Mesodermal cell (in vitro differentiated cells): ENCODE results near the gene MAML3.

ENCODE experiments used
- H3K27ac ChIP-seq: 2 replicates; pipeline ENCODE4 v1.7.0; 2013; ENCODE audit warnings: mild to moderate bottlenecking, low read depth, low read length, moderate library complexity; ENCODE audit not compliant: severe bottlenecking
- H3K36me3 ChIP-seq: 2 replicates; pipeline ENCODE4 v1.7.1; 2013; ENCODE audit warnings: mild to moderate bottlenecking, low read length, moderate library complexity; ENCODE audit not compliant: control insufficient read depth, insufficient read depth
- H3K4me1 ChIP-seq: one replicate; pipeline ENCODE4 v1.7.1; 2013; ENCODE audit warnings: mild to moderate bottlenecking, low read length; ENCODE audit not compliant: insufficient read depth, control insufficient read depth, poor library complexity, severe bottlenecking
- H3K4me3 ChIP-seq: 2 replicates; pipeline ENCODE4 v1.7.0; 2013; ENCODE audit warnings: low read length, control low read depth, mild to moderate bottlenecking; ENCODE audit not compliant: insufficient read depth, poor library complexity, severe bottlenecking; ENCODE audit errors: extremely low read depth
- H3K9me3 ChIP-seq: 2 replicates; pipeline ENCODE4 v1.7.1; 2013; ENCODE audit warnings: mild to moderate bottlenecking, low read length, moderate library complexity; ENCODE audit not compliant: control insufficient read depth
- WGBS, 2 experiments: methylation state at CpG; one replicate each; pipeline ENCODE4 v1.1.5; 2013; ENCODE audit warnings: missing lambda C conversion rate in 2 of 2; ENCODE audit not compliant: insufficient coverage in 2 of 2; 5-methylcytosine and 5-hydroxymethylcytosine counted together

MAML3 gene

DNA sequence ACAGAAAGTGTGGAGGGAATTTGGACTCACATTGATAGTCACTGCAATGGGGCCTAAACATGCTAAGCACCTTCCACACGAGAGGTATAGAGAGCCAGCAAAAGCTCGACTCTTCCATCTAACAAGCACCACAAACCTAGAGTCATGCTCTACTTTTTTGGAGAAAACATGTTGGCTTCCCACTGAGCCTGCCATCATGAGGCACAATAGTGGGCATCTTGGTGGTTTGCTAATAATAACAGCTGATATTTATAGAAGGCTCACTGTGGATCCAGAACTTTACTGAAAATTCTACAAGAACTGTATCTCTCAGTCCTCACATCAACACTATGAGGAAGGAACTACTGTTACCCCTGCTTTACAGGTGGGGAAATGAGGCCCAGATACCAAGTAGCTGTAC is 26.6 kb downstream of the MAML3 start:
- 100% methylated on average over 1 of the region's 2 CpGs for WGBS, 2 experiments
- peaks cover 7% of the 10 kb centered on the region for H3K36me3 ChIP-seq

DNA sequence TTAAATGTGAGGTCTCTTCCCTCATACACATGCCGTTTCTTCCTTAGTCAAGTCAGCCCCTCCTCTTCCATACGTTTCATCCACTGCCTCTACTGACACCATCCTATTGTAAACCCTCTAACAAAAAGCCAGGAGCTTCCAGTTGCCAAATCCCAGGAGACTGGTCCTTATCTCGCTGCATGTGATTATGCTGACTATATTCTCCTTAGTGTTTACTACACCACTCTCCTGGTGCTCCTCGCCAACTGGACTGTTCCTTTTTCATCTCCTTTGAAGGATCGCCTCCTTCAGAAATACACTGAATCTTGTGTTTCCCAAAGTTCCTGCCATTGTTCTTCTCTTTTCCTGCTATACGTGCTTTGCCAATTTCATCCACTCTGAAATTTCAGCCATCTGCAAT is 27.7 kb downstream of the MAML3 start:
- WGBS, 2 experiments, result 94 to 98% methylated on average over 6 of the region's 6 CpGs
- no peaks in the 10 kb centered on the region for H3K36me3 ChIP-seq

More for the DNA sequence above, 26.6 kb downstream of the MAML3 start:
- Histone ChIP-seq H3K9me3 (no peaks in the 10 kb centered on the region), H3K4me1 (no peaks in the 10 kb centered on the region), H3K4me3 (no peak overlapping the region), H3K27ac (no peak overlapping the region)

DNA sequence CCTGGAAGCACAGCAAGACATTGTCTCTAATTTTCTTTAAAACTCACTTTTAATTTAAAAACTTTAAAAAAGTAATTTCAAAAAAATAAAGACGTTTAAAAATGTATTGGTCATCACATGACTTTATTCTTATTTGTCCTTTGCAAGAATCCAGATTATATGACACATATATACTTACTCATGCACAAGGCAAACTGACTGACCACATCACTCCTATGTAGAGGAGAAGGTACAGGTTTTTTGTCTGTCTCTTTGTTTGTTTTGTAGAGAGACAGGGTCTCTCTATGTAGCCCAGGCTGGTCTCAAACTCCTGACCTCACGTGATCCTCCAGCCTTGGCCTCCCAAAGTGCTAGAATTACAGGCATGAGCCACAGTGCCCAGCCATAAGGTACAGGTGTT is 28.6 kb downstream of the MAML3 start:
- Histone ChIP-seq H3K4me3 (no peak overlapping the region), H3K36me3 (no peaks in the 10 kb centered on the region)
- WGBS, 2 experiments, result 100% methylated on average over 1 of the region's 2 CpGs; no CpG with 5 or more reads in 1 of the 2 experiments

More for the DNA sequence above, 27.7 kb downstream of the MAML3 start:
- no peaks in the 10 kb centered on the region for H3K4me1 ChIP-seq
- H3K4me3 ChIP-seq, result no peak overlapping the region
- no peak overlapping the region for H3K27ac ChIP-seq
- H3K9me3 ChIP-seq, result no peaks in the 10 kb centered on the region

DNA sequence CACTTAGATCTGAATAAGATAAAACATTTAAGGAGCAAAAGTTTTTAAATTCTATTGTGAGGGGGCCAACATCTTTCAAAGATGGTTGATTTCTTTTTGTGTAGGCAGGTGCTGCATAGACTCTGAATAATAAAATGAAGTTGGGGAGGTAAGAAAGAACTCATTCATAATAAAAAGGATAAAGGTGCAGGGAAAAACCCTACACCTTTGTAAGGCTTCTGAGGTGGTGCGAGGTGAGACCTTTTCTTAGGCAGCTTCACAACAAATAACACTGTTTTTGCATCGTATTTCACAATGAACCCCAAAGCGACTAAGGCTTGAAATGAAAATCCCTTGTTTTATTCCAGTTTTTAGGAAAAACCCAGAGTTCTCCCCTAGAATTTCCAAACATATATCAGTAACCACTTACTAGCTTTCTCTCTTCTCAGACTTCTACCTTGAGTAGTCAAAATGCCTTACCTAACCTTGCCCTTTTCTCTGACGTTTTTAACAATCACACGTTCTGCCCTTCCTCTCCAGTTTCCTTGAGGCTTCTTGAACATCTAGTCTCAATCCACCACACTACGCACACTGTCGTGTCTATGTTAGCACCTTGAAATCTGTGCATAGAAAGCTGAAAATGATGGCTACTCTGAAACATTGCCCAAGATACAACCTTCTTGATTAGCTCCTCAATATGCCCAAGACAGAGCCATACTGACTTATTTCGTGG is 30.2 kb downstream of the MAML3 start:
- H3K9me3 ChIP-seq, result no peaks in the 10 kb centered on the region
- no peak overlapping the region for H3K4me3 ChIP-seq
- no peaks in the 10 kb centered on the region for H3K36me3 ChIP-seq
- H3K4me1 ChIP-seq, result no peaks in the 10 kb centered on the region
- WGBS, 2 experiments, result 89 to 92% methylated on average over 6 to 7 of the region's 8 CpGs
- H3K27ac ChIP-seq, result no peak overlapping the region

More for the DNA sequence above, 28.6 kb downstream of the MAML3 start:
- Histone ChIP-seq H3K27ac (no peak overlapping the region), H3K4me1 (no peaks in the 10 kb centered on the region), H3K9me3 (no peaks in the 10 kb centered on the region)

DNA sequence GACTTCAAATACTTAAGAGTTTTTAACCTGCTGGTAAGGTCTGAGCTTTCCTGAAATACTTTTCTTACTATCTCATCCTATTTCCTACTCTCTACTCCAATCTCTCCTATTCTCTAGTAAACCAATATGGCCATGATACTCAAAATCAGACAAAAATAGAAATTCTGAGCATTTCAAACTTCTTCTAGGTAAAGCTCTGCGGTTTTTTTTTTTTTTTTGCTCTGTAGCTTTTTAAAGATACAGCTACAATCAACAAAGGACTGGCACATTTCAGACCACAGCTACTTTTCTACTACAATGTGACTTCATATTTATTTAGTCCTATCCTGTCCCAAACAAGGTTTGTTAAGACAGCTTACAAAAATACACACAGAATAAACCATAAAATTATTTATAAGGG is 31.1 kb downstream of the MAML3 start:
- Histone ChIP-seq H3K27ac (no peak overlapping the region), H3K9me3 (no peaks in the 10 kb centered on the region), H3K4me1 (no peaks in the 10 kb centered on the region), H3K4me3 (no peak overlapping the region), H3K36me3 (no peaks in the 10 kb centered on the region)
- 100% methylated on average over 1 of the region's 1 CpG for WGBS, 2 experiments

DNA sequence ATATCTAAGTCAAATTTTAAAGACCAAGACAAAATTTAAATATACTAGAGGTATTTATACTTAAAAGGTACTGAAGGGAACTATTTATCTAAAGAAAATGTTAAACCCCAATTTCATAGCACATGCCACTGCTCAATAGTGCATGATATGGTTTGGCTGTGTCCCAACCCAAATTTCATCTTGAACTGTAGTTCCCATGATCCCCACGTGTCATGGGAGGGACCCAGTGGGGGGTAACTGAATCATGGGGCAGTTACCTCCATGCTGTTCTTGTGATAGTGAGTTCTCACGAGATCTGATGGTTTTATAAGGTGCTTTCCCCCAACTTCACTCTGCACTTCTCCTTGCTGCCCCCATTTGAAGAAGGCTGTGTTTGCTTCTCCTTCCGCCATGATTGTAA is 32.3 kb downstream of the MAML3 start:
- no peaks in the 10 kb centered on the region for H3K9me3 ChIP-seq
- H3K4me3 ChIP-seq, result no peak overlapping the region
- H3K27ac ChIP-seq, result no peak overlapping the region
- H3K4me1 ChIP-seq, result no peaks in the 10 kb centered on the region
- WGBS, 2 experiments, result 83 to 92% methylated on average over 1 to 2 of the region's 3 CpGs
- no peaks in the 10 kb centered on the region for H3K36me3 ChIP-seq

DNA sequence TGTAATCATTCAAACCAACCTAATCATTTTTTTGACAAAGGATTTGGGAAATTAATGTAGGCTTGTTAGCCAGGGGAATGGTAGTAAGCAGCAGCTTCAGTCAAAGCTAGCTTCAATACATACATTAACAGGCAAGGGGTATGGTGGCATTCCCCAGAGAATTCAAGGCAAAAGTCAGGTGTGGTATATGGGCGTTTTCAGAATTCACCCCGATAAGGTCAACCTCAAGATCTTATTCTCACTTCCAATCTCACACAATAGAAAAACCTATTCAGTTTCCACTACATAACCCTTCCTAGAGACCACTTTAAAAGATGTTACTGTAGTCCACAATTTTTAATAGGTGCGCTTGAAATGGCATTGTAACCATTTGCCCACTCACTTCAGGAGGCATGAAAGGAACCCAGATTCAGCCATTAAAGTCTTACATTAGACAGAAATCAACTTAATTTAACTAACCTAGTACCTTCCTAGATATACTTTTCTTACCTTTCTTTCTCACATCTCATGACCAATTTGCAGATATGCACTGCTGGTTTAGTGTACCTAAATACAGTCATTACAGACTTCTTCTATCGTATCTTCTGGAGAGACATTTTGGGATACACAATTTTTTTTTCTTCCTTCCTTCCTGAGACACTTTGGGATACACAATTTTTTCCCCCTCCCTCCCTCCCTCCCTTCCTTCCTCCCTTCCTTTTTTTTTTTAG is 34.9 kb downstream of the MAML3 start:
- no peak overlapping the region for H3K4me3 ChIP-seq
- H3K36me3 ChIP-seq, result no peaks in the 10 kb centered on the region
- no peaks in the 10 kb centered on the region for H3K4me1 ChIP-seq
- WGBS, 2 experiments, result 94 to 100% methylated on average over 3 to 4 of the region's 4 CpGs
- H3K9me3 ChIP-seq, result no peaks in the 10 kb centered on the region
- H3K27ac ChIP-seq, result no peak overlapping the region

DNA sequence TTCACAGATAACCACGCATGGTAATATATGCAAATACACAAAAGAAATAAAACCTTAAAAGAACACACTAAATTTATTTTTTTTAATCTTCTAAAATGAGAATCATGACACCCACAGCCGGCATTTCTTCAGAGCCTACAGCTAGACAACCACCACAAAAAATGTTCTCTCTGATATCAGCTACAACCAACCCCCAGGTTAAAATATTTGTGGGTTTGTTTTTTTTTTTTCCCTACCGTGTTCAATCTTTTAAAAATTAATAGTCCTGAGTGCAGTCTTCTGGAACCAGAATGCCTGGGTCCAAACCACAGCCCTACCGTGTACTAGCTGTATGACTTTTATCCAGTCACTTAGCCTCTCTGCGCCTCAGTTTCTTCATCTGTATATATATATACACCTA is 36.0 kb downstream of the MAML3 start:
- Histone ChIP-seq H3K4me3 (no peak overlapping the region), H3K36me3 (no peaks in the 10 kb centered on the region), H3K9me3 (no peaks in the 10 kb centered on the region), H3K27ac (no peak overlapping the region), H3K4me1 (no peaks in the 10 kb centered on the region)
- no CpG with 5 or more reads among the region's 5 CpGs for WGBS, 2 experiments

DNA sequence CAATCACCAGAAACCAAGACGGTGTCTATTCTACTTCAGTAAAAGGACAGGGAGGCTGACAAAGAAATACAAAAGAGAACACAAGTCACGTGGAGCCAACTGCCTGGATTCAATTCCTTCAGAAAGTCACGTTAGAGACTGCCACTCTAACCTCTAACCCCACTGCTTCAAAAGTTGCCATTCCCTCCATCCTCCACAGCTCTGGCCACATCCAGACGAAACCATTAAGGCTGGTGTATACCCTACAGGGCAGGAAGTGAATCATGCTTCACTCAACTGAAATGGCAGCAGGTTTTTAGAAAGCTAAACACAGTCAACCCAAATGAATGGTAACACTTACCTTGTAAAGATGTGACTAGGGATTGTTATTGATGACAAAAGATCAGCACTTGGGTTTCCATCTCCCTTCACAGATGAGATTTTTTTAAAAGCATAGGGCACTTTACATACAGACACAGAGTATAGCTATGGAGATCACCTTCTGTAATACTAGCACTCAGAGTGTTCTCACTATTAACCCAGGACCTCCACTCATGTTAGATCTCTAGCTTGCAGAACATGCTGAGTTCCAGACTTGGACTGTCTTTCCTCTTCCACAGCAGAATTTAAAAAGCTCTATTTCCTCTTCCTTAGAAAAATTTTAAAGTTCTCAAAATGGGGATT is 37.4 kb downstream of the MAML3 start:
- peak overlapping the region; percentile 39 for H3K27ac ChIP-seq
- no peaks in the 10 kb centered on the region for H3K9me3 ChIP-seq
- no peak overlapping the region for H3K4me3 ChIP-seq
- H3K36me3 ChIP-seq, result no peaks in the 10 kb centered on the region
- H3K4me1 ChIP-seq, result peaks cover 3% of the 10 kb centered on the region
- WGBS, 2 experiments, result 48 to 50% methylated on average over 3 of the region's 4 CpGs

DNA sequence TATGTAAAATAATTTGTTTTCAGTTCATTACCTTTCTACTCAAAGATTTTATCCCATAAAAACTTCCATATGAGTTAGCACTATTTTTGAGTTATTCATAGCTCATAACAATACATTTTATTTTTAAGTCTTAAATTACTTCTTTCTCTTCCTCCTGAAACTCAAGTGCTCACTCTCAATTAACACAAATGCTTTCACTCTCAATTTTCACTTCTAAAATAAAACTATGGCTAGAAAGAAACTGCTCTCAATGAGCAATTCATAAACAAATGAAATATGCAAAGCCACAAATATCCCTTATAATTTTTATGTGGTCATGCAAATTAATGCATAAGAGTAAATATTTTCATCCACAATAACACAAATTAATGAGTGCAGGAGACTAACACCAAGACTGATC is 38.8 kb downstream of the MAML3 start:
- Histone ChIP-seq H3K4me3 (no peak overlapping the region), H3K9me3 (no peaks in the 10 kb centered on the region), H3K36me3 (no peaks in the 10 kb centered on the region), H3K4me1 (peaks cover 5% of the 10 kb centered on the region), H3K27ac (no peak overlapping the region)

DNA sequence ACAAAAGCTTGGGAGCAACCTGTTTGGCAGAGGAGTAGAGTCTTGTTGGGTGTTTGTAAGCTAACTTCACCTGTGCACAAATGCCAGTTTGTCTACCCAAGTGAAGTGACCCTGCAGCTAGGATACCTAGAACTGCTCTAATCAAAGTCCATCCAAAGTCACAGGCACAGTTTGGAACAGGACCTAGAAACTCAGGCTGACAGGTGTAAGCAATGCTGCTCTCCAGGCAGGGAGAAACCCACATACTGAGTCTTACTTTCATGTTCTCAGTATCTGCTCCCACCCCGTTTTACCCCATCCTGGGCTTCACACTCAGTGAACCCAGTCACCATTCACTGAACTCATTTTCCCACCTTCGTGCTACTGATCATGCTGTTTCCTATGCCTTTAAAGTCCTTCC is 40.3 kb downstream of the MAML3 start:
- no peak overlapping the region for H3K4me3 ChIP-seq
- H3K36me3 ChIP-seq, result no peaks in the 10 kb centered on the region
- H3K4me1 ChIP-seq, result peaks cover 8% of the 10 kb centered on the region
- H3K27ac ChIP-seq, result no peak overlapping the region
- H3K9me3 ChIP-seq, result no peaks in the 10 kb centered on the region
- WGBS, 2 experiments, result 83 to 91% methylated on average over 1 to 2 of the region's 2 CpGs
